ENCODE measurements around the gene MGAT5. TPM values are rescaled to one million over a fixed set of nuclear protein-coding genes. Genes with fewer than 3 reads are reported as not detected.

The MGAT5 gene
- polyA plus RNA-seq, 3 donors = 39.4 to 50.7 (median 46.8) TPM

GRCh38 chr2:134445116-134445515, 191.2 kb downstream of the MGAT5 start:
- no peak for DNase-seq (ENCODE audit: extremely low read depth in 1 of 11, low read depth in 9 of 11, low spot score in 4 of 11)

- DNase-seq (ENCODE audit: extremely low read depth in 1 of 11, low read depth in 9 of 11, low spot score in 4 of 11) = no peak
Observed at GRCh38 chr2:134445985-134446382, 192.1 kb downstream of the MGAT5 start.

- peak in 4 of 11 donors; percentile 29 to 40 (median 36) for DNase-seq (ENCODE audit: extremely low read depth in 1 of 11, low read depth in 9 of 11, low spot score in 4 of 11)
Observed at GRCh38 chr2:134446383-134447017, 192.6 kb downstream of the MGAT5 start.

DNA sequence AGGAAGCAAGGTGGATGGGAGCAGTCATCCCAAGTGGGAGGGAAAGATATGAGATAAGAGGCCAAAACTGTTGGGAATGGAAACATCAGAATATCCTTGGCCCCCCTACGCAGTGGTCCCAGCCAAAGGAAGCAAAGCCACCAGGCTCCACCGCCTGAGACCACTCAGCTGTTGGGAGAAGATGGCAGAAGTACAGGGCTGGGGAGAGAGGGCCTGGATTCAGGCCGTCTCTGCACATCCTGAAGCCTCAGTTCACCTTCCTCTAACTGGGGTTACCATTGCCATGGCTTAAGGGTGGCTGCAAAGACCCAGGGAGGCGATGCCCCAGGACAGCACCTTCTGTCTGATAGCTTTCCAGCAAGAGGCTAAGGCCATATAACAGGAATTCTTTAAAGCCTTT, 193.8 kb downstream of the MGAT5 start:
- DNase-seq (ENCODE audit: extremely low read depth in 1 of 11, low read depth in 9 of 11, low spot score in 4 of 11) = no peak

DNA sequence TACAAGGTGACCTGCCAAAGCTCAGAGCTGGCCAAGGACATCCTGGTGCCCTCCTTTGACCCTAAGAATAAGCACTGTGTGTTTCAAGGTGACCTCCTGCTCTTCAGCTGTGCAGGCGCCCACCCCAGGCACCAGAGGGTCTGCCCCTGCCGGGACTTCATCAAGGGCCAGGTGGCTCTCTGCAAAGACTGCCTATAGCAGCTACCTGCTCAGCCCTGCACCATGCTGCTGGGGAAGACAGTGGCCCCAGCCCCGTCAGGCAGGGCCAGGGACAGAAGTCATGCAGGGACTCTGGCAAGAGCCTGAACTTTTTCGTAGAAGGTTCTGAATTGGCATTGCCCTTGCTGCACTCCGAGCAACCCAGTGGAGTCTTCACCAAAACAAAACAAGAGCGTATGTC, 194.8 kb downstream of the MGAT5 start:
- DNase-seq (ENCODE audit: extremely low read depth in 1 of 11, low read depth in 9 of 11, low spot score in 4 of 11) = no peak

GRCh38 chr2:134449157-134449556, 195.3 kb downstream of the MGAT5 start:
- no peak for DNase-seq (ENCODE audit: extremely low read depth in 1 of 11, low read depth in 9 of 11, low spot score in 4 of 11)

DNA sequence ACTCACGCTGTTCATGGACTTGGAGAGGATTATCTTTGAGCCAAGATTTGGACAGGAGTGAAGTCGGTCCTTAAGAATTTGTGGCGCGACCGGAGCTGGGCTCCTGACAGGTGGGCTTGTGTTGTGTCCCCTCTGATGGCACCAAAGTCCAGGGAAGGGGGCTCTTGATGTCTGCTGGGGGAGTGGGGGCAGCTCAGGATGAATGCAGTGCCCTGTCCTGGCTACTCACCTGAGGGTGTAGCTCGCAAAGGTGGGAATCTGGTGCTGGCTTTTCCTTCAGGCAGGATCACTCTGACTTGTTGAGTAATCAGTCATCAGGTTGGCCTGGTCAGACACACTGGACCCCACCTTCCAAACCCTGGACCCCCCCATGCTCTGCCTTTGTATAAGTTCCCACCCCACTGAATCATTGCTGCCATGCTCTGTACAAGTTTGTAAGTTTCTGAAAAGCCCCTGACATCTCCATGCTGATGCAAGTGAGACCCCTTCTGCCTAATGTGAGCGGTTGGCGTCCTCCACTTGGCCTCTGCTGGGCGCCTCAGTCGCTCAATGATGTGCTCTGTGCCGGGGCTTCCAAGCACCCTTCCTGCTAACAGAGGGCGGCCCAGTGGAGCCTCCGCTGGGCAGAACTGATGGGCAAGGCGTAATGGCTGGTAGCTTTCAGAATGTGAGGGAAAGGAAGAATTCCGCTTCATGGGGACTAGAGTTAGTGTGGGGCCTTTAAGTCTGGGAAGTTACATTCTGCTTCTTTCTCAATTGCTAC, 196.1 kb downstream of the MGAT5 start:
- DNase-seq (ENCODE audit: extremely low read depth in 1 of 11, low read depth in 9 of 11, low spot score in 4 of 11) = no peak

- DNase-seq (ENCODE audit: extremely low read depth in 1 of 11, low read depth in 9 of 11, low spot score in 4 of 11) = no peak
Observed at GRCh38 chr2:134451347-134451630, 197.4 kb downstream of the MGAT5 start.

DNA sequence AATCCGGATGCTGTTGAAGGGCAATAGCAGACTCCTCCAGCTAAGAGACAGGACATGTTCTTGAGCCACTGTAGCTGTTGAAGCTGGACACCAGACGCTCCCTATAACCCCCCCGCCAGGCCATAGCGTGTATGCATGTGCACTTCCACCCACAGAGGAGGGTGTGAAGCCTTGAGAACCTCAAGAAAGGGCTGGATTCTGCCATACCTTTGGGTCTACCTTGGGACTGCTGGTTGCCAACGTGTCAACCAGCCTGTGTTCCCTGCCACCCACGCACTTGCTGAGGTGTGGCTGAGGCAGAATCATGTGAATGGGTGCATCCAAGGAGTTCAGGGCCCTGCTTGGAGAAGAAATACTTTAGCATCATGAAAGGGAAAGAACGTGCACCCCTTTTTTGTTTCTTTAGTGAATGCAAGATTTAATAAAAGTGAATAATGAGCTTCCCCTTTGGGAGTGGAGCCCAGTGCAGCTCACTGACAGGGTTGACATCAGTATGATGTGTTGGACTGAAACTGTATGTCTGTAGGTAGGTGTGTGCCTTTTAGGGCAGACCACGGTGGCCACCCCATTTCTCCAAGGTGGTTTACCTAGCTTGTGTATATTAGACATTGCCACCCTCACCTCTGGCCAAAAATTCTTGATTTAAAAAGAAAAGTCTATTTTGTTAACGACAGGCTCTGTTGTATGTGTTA, 198.3 kb downstream of the MGAT5 start:
- DNase-seq (ENCODE audit: extremely low read depth in 1 of 11, low read depth in 9 of 11, low spot score in 4 of 11) = no peak

DNA sequence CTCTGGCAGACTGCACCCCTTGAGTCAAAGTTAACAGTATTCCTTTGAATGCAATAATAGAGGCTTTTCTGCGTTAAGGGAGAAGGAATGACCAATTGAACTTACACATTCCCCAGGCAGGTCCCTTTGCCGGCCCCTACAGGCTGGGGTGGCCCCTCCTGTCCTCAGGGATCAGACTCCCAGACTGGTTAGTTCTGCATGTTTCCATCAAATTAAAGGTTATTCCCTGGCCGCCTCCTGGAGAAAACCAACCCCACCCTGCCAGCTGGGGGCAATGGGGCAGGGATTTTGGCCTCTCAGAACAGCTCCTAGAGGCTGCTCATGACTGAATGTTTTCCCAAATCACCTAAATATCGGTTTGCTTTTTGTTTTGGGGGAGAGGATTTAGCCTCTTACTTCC, 199.6 kb downstream of the MGAT5 start:
- DNase-seq (ENCODE audit: extremely low read depth in 1 of 11, low read depth in 9 of 11, low spot score in 4 of 11) = no peak

GRCh38 chr2:134453973-134454372, 200.1 kb downstream of the MGAT5 start:
- DNase-seq (ENCODE audit: extremely low read depth in 1 of 11, low read depth in 9 of 11, low spot score in 4 of 11) = no peak

DNA sequence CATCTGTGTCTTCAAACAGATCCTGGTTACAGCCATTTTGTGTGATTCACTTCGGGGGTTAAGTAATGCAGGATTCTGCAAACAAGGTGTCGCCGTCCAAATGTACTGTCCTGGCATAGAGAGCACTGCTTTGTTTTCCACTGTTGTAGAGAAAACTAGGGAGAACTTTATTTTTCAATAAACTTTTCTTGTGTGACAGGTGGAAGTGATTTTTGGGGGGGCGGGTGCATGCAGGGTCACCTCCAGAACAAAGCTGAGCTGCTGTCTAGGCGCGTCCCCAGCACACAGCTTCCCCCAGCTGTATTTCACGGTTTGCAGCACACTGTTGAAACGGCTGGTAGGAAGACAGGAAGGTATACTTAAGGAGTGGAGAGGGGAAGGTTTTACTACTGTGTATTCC, 200.6 kb downstream of the MGAT5 start:
- DNase-seq (ENCODE audit: extremely low read depth in 1 of 11, low read depth in 9 of 11, low spot score in 4 of 11) = no peak

- no peak for DNase-seq (ENCODE audit: extremely low read depth in 1 of 11, low read depth in 9 of 11, low spot score in 4 of 11)
Observed at GRCh38 chr2:134454931-134455330, 201.1 kb downstream of the MGAT5 start.

DNA sequence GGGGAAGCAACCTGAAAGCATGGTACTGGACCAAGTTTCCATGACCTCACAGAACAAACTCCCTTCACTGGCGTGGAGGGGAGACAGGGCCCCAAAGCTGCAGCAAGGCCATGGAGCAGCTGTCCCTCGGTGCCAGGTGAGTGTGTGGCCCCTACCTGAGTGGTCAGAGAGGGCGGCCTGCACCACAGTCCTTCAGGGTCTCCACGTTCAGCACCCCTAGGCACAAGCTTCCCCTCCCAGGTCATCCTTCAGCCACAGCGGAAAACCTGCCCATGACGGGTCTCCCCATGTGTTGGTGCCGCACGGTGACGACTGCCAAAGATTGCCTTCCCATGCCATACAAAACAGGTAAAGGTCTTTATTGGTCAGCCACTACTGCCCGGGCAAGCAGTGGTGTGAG, 201.6 kb downstream of the MGAT5 start:
- DNase-seq (ENCODE audit: extremely low read depth in 1 of 11, low read depth in 9 of 11, low spot score in 4 of 11) = no peak

- no peak for DNase-seq (ENCODE audit: extremely low read depth in 1 of 11, low read depth in 9 of 11, low spot score in 4 of 11)
Observed at GRCh38 chr2:134457353-134457752, 203.5 kb downstream of the MGAT5 start.

DNA sequence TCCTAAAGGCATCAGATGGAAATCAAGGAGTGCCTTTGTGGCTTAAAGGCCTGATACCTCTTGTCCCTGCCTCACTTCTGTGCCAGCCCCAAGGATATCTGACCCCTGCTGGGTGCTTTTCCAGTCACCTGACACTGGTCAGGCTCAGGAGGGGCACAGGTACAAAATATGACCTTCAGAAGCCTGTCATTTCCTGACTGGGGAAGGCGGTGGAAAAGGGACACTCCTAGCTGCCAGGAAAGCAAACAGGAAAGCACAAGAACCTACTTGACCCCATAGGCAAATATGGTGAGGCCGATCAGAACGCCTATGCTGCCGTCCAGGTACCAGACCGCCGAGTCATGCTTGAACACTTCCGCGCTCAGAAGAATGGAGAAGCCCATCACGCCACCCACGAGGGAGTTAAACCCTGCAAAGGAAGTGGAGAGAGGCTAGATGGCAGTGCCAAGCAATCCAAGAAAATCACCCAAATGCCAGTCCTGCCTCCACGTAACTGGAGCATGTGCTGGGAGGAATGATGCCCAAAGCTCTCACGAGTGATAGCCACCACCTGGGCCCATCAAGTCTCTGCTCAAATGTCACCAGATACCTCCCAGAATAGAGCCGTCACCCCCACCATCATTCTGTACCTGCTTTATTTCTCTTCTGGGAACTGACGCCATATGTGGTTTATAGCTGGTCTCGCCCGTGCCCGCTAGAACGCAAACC, 204.0 kb downstream of the MGAT5 start:
- no peak for DNase-seq (ENCODE audit: extremely low read depth in 1 of 11, low read depth in 9 of 11, low spot score in 4 of 11)

DNA sequence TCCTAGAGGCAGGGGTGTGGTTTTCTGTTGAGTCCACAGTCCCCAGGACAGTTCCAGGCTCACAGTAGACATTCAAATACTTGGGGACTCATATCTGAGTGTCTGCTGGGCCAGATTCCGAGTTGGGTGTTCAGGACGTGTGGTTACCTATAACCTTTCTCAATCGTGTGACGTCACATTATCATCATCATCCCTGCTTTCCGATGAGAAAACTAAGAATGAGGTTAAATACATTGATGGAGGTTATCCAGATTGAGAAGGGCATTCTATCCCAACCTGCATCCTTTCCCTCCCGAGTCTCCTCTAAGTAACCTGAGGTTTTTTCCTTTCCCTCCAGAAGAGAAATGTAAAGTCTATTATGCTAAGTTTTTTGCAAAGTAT, 204.6 kb downstream of the MGAT5 start:
- no peak for DNase-seq (ENCODE audit: extremely low read depth in 1 of 11, low read depth in 9 of 11, low spot score in 4 of 11)

DNA sequence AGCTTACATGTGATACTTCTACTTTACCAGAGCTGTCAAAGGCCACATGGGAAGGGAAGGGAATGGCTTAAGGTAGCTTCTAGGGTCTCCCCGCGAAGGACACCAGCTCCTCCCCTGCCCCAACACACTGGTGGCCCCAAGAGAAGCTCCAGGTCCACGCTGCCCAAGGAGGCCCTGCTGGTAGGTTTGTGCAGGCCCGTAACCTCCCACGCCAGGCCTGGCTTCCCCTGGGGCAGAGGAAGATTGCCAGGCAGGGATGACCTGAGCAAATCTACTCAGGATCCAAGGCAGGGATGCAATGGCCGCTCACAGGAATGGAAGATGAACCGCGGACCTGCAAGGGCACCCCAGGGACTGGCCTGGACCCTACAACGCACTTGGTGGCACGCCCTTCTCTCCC, 205.1 kb downstream of the MGAT5 start:
- DNase-seq (ENCODE audit: extremely low read depth in 1 of 11, low read depth in 9 of 11, low spot score in 4 of 11) = no peak

GRCh38 chr2:134459706-134460406, 206.0 kb downstream of the MGAT5 start:
- no peak for DNase-seq (ENCODE audit: extremely low read depth in 1 of 11, low read depth in 9 of 11, low spot score in 4 of 11)

Measured in renal cortex interstitium (tissue), 11 donors.